ENCODE results near the gene NOX4.
"Not testable (repeated sequence)": the region's sequence is repeated elsewhere in the genome, so short reads cannot be mapped to it uniquely, and the experiment has no call there.

Gene NOX4

GRCh38 chr11:89378986-89379385 is 112.2 kb downstream of the NOX4 start:
- DNase-seq: not testable (repeated sequence)

GRCh38 chr11:89369356-89369755 is 121.8 kb downstream of the NOX4 start:
- DNase-seq: not testable (repeated sequence)

GRCh38 chr11:89364856-89365255 is 126.3 kb downstream of the NOX4 start:
- not testable (repeated sequence) for DNase-seq

GRCh38 chr11:89361734-89362133 is 129.4 kb downstream of the NOX4 start:
- DNase-seq: no peak

- DNase-seq: not testable (repeated sequence)
Observed at GRCh38 chr11:89359208-89359607, 132.0 kb downstream of the NOX4 start.

- no peak for DNase-seq
Observed at GRCh38 chr11:89358761-89359160, 132.4 kb downstream of the NOX4 start.

GRCh38 chr11:89355646-89356045 is 135.5 kb downstream of the NOX4 start:
- no peak for DNase-seq

- not testable (repeated sequence) for DNase-seq
Observed at GRCh38 chr11:89354513-89354912, 136.7 kb downstream of the NOX4 start.

GRCh38 chr11:89347071-89347470 is 144.1 kb downstream of the NOX4 start:
- DNase-seq: no peak

GRCh38 chr11:89346601-89347000 is 144.6 kb downstream of the NOX4 start:
- no peak for DNase-seq

- not testable (repeated sequence) for DNase-seq
Observed at GRCh38 chr11:89342880-89343572, 148.1 kb downstream of the NOX4 start.

- not testable (repeated sequence) for DNase-seq
Observed at GRCh38 chr11:89340450-89340849, 150.7 kb downstream of the NOX4 start.

- not testable (repeated sequence) for DNase-seq
Observed at GRCh38 chr11:89338073-89338472, 153.1 kb downstream of the NOX4 start.

GRCh38 chr11:89337100-89337650 is 154.0 kb downstream of the NOX4 start:
- DNase-seq: not testable (repeated sequence)

- not testable (repeated sequence) for DNase-seq
Observed at GRCh38 chr11:89333704-89334103, 157.5 kb downstream of the NOX4 start.

- DNase-seq: not testable (repeated sequence)
Observed at GRCh38 chr11:89331940-89332339, 159.2 kb downstream of the NOX4 start.

- no peak for DNase-seq
Observed at GRCh38 chr11:89327885-89328284, 163.3 kb downstream of the NOX4 start.

GRCh38 chr11:89321401-89321800 is 169.8 kb downstream of the NOX4 start:
- DNase-seq: no peak

GRCh38 chr11:89310607-89311006 is 180.6 kb downstream of the NOX4 start:
- not testable (repeated sequence) for DNase-seq

- not testable (repeated sequence) for DNase-seq
Observed at GRCh38 chr11:89309321-89309985, 181.7 kb downstream of the NOX4 start.

GRCh38 chr11:89308272-89308671 is 182.9 kb downstream of the NOX4 start:
- DNase-seq: not testable (repeated sequence)

GRCh38 chr11:89303029-89303428 is 188.1 kb downstream of the NOX4 start:
- DNase-seq: not testable (repeated sequence)

- not testable (repeated sequence) for DNase-seq
Observed at GRCh38 chr11:89295023-89295422, 196.2 kb downstream of the NOX4 start.

All from GOT3 (cell line).